HUES6 (cell line): Measurements from ENCODE around the gene FBXW10B.
"Not testable (repeated sequence)": the region's sequence is repeated elsewhere in the genome, so short reads cannot be mapped to it uniquely, and the experiment has no call there.

Experiments
- H3K27ac ChIP-seq: 2 replicates; pipeline ENCODE4 v1.7.0; 2013; ENCODE audit warnings: low read depth, mild to moderate bottlenecking, low read length, inconsistent platforms
- H3K27me3 ChIP-seq: 2 replicates; pipeline ENCODE4 v1.6.1; 2013; ENCODE audit warnings: low read length; ENCODE audit not compliant: control insufficient read depth, insufficient read depth
- H3K36me3 ChIP-seq: 2 replicates; pipeline ENCODE4 v1.6.1; 2013; ENCODE audit warnings: low read length; ENCODE audit not compliant: control insufficient read depth, insufficient read depth
- H3K4me1 ChIP-seq: 2 replicates; pipeline ENCODE4 v1.6.1; 2013; ENCODE audit warnings: low read length; ENCODE audit not compliant: control insufficient read depth, insufficient read depth
- H3K4me3 ChIP-seq: 2 replicates; pipeline ENCODE4 v1.5.1; 2013; ENCODE audit warnings: low read depth, low read length
- H3K9ac ChIP-seq: one replicate; pipeline ENCODE4 v1.6.1; 2013; ENCODE audit warnings: mild to moderate bottlenecking, low read length
- H3K9me3 ChIP-seq: 2 replicates; pipeline ENCODE4 v1.6.1; 2013; ENCODE audit warnings: low read depth, low read length; ENCODE audit not compliant: control insufficient read depth, insufficient read depth

FBXW10B gene

GRCh38 chr17:15619331-15620058 is at the start of gene FBXW10B:
Gene FBXW10B, minus strand, starts transcription at chr17:15619704. Its CDS starts 192 bp downstream, at chr17:15619512.
- not testable (repeated sequence) for H3K27ac ChIP-seq, H3K27me3 ChIP-seq, H3K9me3 ChIP-seq, H3K9ac ChIP-seq, H3K4me3 ChIP-seq, H3K36me3 ChIP-seq, H3K4me1 ChIP-seq

GRCh38 chr17:15663691-15664090 is 44.2 kb upstream of the FBXW10B start:
- H3K4me3 ChIP-seq = no peak overlapping the region
- H3K27me3 ChIP-seq = no peaks in the 10 kb centered on the region
- H3K27ac ChIP-seq = no peak overlapping the region
- peaks cover 38% of the 10 kb centered on the region for H3K36me3 ChIP-seq
- peaks cover 13% of the 10 kb centered on the region; the same call in 1 of the 2 replicates for H3K4me1 ChIP-seq
- no peak overlapping the region for H3K9ac ChIP-seq
- no peaks in the 10 kb centered on the region for H3K9me3 ChIP-seq

GRCh38 chr17:15663176-15663575 is 43.7 kb upstream of the FBXW10B start:
- no peak overlapping the region for H3K9ac ChIP-seq
- no peak overlapping the region for H3K4me3 ChIP-seq
- H3K9me3 ChIP-seq = no peaks in the 10 kb centered on the region
- peaks cover 13% of the 10 kb centered on the region; the same call in 1 of the 2 replicates for H3K4me1 ChIP-seq
- H3K36me3 ChIP-seq = peaks cover 43% of the 10 kb centered on the region
- no peaks in the 10 kb centered on the region for H3K27me3 ChIP-seq
- H3K27ac ChIP-seq = no peak overlapping the region

GRCh38 chr17:15662681-15663080 is 43.2 kb upstream of the FBXW10B start:
- no peaks in the 10 kb centered on the region for H3K27me3 ChIP-seq
- peaks cover 13% of the 10 kb centered on the region; the same call in 1 of the 2 replicates for H3K4me1 ChIP-seq
- peaks cover 42% of the 10 kb centered on the region for H3K36me3 ChIP-seq

GRCh38 chr17:15660077-15660476 is 40.6 kb upstream of the FBXW10B start:
- H3K9ac ChIP-seq = no peak overlapping the region
- no peaks in the 10 kb centered on the region for H3K9me3 ChIP-seq
- peaks cover 51% of the 10 kb centered on the region for H3K36me3 ChIP-seq
- peaks cover 15% of the 10 kb centered on the region for H3K4me1 ChIP-seq
- H3K27me3 ChIP-seq = no peaks in the 10 kb centered on the region
- no peak overlapping the region for H3K4me3 ChIP-seq
- H3K27ac ChIP-seq = peak overlapping the region; percentile 8; the same call in 1 of the 2 replicates

More at GRCh38 chr17:15662681-15663080, 43.2 kb upstream of the FBXW10B start:
- H3K4me3 ChIP-seq = no peak overlapping the region
- H3K9ac ChIP-seq = no peak overlapping the region
- no peaks in the 10 kb centered on the region for H3K9me3 ChIP-seq
- 0 out of 2 replicates have a peak overlapping the region, but pooled peaks have one; percentile 26 for H3K27ac ChIP-seq

GRCh38 chr17:15659663-15660062 is 40.2 kb upstream of the FBXW10B start:
- peaks cover 51% of the 10 kb centered on the region for H3K36me3 ChIP-seq
- peaks cover 18% of the 10 kb centered on the region for H3K4me1 ChIP-seq
- no peaks in the 10 kb centered on the region for H3K9me3 ChIP-seq
- H3K27ac ChIP-seq = no peak overlapping the region
- H3K9ac ChIP-seq = no peak overlapping the region
- no peak overlapping the region for H3K4me3 ChIP-seq
- H3K27me3 ChIP-seq = no peaks in the 10 kb centered on the region

- Histone ChIP-seq H3K9me3 (no peaks in the 10 kb centered on the region), H3K4me1 (peaks cover 18% of the 10 kb centered on the region), H3K4me3 (no peak overlapping the region), H3K27me3 (no peaks in the 10 kb centered on the region), H3K9ac (no peak overlapping the region), H3K36me3 (peaks cover 46% of the 10 kb centered on the region), H3K27ac (no peak overlapping the region)
Measured at GRCh38 chr17:15659236-15659635, 39.7 kb upstream of the FBXW10B start.

GRCh38 chr17:15658296-15658695 is 38.8 kb upstream of the FBXW10B start:
- Histone ChIP-seq H3K4me3 (no peak overlapping the region), H3K36me3 (peaks cover 38% of the 10 kb centered on the region), H3K4me1 (peaks cover 18% of the 10 kb centered on the region), H3K27ac (no peak overlapping the region), H3K9ac (no peak overlapping the region), H3K27me3 (no peaks in the 10 kb centered on the region), H3K9me3 (no peaks in the 10 kb centered on the region)

- no peaks in the 10 kb centered on the region for H3K27me3 ChIP-seq
- no peak overlapping the region for H3K4me3 ChIP-seq
- no peak overlapping the region for H3K9ac ChIP-seq
- H3K27ac ChIP-seq = no peak overlapping the region
- peaks cover 36% of the 10 kb centered on the region for H3K36me3 ChIP-seq
- no peaks in the 10 kb centered on the region for H3K9me3 ChIP-seq
- peaks cover 18% of the 10 kb centered on the region for H3K4me1 ChIP-seq
Measured at GRCh38 chr17:15657868-15658267, 38.4 kb upstream of the FBXW10B start.

- H3K27me3 ChIP-seq = no peaks in the 10 kb centered on the region
- no peak overlapping the region for H3K27ac ChIP-seq
- H3K9ac ChIP-seq = no peak overlapping the region
- H3K4me3 ChIP-seq = no peak overlapping the region
- no peaks in the 10 kb centered on the region for H3K9me3 ChIP-seq
- peaks cover 28% of the 10 kb centered on the region for H3K4me1 ChIP-seq
- H3K36me3 ChIP-seq = peaks cover 25% of the 10 kb centered on the region
Measured at GRCh38 chr17:15654886-15655561, 35.5 kb upstream of the FBXW10B start.

- H3K4me3 ChIP-seq, H3K9ac ChIP-seq, H3K27ac ChIP-seq, H3K9me3 ChIP-seq, H3K27me3 ChIP-seq: not testable (repeated sequence)
- Histone ChIP-seq H3K36me3 (peaks cover 25% of the 10 kb centered on the region), H3K4me1 (peaks cover 22% of the 10 kb centered on the region)
Measured at GRCh38 chr17:15654401-15654800, 34.9 kb upstream of the FBXW10B start.
